Fibroblast of pulmonary artery (primary cell): Measurements from ENCODE around the gene VWCE.
"Not testable (repeated sequence)": the region's sequence is repeated elsewhere in the genome, so short reads cannot be mapped to it uniquely, and the experiment has no call there.

ENCODE experiments used
- DNase-seq: peaks from one replicate; pipeline ENCODE4 v3.0.0-alpha.2; 2010; ENCODE audit warnings: low read depth
- H3K4me3 ChIP-seq: replicated peaks from 2 replicates; pipeline ENCODE4 v1.5.1; 2011; ENCODE audit warnings: low read depth, mild to moderate bottlenecking, control low read depth, low read length, moderate library complexity
- TF ChIP-seq, protein P1 (sequence below): IDR thresholded peaks from 2 replicates; pipeline ENCODE4 v1.5.1; 2011; ENCODE audit warnings: mild to moderate bottlenecking, control low read depth, low read length, inconsistent platforms; ENCODE audit errors: missing control alignments

The VWCE gene

DNA sequence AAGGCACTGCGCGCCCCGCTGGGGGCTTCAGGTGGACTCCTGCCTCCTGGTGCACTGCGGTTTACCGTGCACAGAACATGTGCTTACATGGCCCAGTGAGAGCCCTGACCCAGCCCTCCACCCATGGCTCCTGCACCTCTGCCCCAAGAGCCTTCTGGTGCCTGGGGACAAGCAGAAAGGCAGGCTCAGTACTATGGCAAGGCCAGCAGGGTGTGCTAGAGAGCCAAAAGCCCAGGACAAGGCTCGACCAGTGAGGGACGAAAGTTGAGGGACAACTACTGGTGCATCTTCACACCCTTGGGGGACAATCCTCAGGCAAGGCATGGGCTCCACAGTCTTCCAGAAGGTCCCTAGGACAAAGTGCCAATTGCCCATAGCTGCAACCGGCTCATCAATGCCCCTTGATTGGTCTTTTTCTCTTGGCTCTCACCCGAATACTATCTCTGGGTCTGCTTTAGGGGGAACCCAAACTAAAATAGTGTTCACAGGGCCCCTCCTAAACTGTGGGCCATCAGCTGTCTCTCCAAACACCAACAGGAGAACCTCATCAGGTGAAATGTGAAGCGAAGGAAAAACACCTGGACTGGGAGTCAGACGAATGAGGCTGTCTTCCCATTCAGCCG lies 40.6 kb downstream of the VWCE start:
- no peak overlapping the region for H3K4me3 ChIP-seq
- TF ChIP-seq, protein P1, sequence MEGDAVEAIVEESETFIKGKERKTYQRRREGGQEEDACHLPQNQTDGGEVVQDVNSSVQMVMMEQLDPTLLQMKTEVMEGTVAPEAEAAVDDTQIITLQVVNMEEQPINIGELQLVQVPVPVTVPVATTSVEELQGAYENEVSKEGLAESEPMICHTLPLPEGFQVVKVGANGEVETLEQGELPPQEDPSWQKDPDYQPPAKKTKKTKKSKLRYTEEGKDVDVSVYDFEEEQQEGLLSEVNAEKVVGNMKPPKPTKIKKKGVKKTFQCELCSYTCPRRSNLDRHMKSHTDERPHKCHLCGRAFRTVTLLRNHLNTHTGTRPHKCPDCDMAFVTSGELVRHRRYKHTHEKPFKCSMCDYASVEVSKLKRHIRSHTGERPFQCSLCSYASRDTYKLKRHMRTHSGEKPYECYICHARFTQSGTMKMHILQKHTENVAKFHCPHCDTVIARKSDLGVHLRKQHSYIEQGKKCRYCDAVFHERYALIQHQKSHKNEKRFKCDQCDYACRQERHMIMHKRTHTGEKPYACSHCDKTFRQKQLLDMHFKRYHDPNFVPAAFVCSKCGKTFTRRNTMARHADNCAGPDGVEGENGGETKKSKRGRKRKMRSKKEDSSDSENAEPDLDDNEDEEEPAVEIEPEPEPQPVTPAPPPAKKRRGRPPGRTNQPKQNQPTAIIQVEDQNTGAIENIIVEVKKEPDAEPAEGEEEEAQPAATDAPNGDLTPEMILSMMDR = peak; percentile 99
- peak; percentile 73 for DNase-seq

DNA sequence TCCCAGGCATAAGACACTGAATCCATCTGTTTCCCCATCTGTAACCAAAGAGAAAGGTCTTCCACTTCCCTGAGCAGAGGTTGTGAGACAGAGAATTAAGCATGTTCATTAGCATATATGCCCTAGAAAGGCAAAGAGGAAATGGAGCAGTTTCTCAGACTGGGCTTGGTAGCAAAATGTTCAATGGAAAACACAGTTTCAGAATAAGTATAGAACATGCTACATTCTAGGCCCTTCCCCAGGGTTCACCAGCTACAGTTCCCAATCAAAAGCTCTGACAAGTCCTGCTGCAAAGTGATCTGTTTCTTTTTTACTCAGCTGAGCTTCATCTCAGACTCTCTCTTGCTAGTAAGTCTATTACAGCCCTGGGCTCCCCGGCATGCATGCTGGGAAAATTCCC lies 42.8 kb downstream of the VWCE start:
- H3K4me3 ChIP-seq, DNase-seq: not testable (repeated sequence)

DNA sequence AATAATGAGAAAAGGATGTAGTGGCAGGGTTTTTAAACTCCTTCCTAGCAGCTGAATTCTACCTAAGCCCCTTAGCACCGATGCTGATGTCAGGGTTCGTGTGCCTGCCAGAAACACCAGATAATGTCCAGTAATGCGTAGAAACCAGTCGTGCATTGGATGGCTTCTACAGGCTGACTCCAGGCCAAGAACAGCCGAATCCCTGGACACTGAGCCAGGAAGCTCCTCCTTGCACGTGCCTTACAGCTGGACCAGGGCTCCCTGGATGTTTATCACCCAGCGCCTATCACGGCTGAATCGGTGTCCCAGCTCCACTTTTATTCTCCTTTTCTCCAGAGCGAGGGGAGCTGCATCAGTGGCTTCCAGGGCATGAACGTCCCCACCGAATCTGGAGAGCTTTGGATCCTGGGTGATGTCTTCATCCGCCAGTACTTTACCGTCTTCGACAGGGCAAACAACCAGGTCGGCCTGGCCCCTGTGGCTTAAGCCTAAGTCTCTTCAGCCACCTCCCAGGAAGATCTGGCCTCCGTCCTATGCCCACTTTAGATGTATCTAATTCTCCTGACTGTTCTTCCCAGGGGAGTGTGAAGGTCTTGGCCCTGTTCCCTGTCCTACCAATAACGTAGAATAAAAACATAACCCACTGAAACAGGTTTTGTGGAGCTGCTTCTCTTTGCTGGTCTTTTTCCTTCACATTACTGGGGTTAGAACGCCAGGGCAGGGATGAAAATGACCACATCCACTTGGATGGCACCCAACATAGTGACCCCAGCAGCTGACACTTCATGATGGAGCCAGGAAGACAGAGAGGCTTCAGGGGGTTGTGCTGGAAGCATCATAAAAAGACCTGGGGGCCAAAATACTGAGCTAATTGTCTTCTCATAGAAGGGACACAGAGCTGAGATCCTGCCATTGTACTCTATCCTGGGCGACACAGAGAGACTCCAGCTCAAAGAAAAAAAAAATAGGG lies 44.0 kb downstream of the VWCE start:
- H3K4me3 ChIP-seq = not testable (repeated sequence)
- peak; percentile 39 for DNase-seq

DNA sequence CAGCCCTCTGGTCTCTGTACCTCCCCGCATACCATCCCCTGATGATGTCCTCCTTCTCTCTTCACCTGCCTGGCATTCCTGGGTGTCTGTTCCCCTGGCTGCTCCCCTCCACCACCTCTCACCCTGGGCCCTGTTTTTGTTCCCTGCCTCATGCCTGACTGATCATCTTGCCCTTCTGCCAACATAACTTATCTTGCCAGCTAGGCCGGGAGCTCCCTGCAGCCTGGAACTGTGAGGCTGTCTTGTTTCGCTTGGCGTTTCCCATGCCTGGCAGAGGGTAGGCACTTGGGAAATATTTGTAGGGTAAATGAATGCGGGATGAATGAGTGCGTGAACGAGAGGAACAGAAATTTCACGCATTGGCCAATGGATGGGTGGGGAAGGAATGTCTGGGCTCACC lies 45.9 kb downstream of the VWCE start:
- not testable (repeated sequence) for DNase-seq, H3K4me3 ChIP-seq

DNA sequence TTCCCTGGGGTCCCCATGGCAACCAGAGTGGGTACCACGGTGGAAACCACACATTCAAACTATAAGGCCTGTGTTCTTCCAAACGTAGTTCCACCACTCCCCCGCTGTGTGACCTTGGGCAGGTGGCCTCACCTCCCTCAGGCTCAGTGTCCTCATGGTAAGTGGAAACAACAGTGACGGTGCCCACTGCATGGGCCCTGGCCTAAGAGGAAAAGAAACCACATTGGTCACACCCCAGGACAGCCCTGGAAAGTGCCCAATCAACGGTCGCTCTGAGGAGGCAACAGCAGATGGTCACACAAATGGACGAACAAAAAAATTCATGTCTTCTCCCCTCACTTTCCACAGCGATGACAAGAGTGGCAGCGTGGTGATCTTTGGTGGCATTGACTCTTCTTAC lies 47.0 kb downstream of the VWCE start:
- DNase-seq, H3K4me3 ChIP-seq: not testable (repeated sequence)

DNA sequence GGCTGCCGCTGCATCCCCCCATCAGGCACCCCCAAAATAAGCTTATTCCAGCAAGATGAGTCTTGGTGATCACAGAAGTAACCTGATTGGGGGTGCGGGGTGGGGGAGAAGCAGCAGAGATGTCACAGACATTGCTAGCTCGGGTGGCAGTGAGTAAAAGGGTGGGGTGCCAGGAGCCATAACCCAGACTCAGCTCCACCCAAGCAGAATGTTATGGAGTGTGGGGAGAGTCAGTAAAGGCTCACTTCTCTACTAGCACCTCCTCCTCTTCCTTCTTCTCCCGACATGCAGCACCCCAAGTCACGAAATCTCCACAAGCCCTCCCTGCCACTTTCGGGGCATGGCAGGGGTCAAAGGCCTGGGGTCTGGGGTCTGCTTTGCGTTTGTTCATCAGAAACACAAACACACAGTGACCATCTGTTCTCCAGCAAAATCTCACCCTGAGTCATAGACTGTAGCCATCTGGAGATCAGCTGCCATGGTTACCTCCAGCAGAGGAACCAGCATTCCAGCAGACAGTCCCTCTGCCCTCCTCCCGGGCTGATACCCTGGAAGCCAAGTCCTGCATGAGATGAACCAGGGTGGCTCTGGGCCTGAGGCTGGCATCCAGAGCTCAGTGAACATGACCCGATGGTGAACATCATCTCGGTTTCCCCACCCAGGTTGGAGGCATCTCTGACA lies 49.7 kb downstream of the VWCE start:
- DNase-seq, H3K4me3 ChIP-seq: not testable (repeated sequence)

DNA sequence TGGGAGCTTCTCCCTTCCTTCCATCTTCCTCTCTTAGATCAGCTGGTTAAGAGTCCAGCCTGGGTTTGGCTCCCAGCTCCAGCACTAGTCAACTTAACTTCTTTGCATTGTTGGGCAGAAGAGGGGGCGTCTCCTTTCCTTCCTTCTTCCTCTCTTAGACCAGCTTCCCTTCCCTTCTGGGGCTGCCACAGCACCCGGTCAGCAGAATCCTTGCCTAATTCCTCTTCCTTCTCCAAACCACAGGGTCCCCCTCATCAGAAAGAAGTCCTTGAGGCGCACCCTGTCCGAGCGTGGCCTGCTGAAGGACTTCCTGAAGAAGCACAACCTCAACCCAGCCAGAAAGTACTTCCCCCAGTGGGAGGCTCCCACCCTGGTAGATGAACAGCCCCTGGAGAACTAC lies 53.6 kb downstream of the VWCE start:
- DNase-seq, H3K4me3 ChIP-seq: not testable (repeated sequence)

DNA sequence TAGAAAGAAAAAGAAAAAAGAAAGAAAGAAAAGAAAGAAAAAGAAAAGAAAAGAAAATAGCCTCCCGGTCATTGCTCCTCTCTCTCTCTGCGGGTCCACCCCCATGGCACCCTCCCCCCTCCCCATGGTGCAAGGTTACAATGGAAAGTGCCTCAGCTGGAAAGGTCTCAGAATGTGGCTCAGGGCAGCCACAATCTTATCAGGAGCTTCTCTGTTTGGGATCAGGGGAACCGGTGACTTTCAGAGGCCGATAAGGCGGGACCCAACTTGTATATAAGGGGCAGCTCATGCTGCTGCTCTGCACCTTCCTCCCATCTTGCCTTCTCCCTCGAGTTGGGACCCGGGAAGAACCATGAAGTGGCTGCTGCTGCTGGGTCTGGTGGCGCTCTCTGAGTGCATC lies 54.2 kb downstream of the VWCE start, which contains the start of gene PGA5:
Gene PGA5, plus strand, starts transcription at position 301 of the 400 bp plus-strand sequence. Its CDS starts 52 bp downstream, at position 353.
- not testable (repeated sequence) for DNase-seq, H3K4me3 ChIP-seq

DNA sequence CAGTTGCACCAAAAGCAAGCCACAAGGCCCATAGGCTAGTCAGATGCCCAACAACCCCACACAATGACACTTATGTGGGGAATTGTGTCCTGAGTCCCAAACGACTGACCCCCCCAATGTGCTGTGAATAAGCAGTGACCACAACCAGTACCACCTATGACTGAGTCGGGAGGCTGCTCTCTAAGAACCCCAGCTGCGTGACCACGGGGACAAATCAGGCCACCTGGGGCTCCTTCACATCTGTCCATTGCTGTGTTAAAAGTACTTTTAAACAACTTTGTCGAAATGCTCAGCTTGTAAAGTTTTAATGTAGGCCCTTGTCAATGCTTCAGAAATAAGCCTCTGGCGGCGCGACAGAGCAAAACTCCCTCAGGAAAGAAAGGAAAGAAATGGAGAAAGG lies 54.8 kb downstream of the VWCE start:
- DNase-seq, H3K4me3 ChIP-seq: not testable (repeated sequence)

DNA sequence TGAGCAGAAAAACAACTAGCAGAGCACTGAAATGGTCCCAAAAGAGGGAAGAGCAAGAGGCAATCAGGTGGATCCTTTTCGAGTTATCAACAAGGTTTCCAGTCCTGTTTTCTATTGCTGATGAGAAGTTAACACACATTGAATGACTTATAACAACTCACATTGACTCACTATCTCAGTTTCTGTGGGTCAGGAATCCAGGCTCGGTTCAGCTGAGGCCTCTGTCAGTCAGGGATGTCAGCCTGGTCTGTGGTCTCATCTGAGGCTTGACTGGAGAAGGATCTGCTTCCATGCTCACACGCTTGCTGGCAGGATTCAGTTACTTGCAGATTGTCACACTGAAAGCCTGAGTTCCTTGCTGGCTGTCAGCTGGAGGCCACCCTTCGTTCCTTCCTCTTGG lies 58.0 kb downstream of the VWCE start:
- DNase-seq, H3K4me3 ChIP-seq: not testable (repeated sequence)

DNA sequence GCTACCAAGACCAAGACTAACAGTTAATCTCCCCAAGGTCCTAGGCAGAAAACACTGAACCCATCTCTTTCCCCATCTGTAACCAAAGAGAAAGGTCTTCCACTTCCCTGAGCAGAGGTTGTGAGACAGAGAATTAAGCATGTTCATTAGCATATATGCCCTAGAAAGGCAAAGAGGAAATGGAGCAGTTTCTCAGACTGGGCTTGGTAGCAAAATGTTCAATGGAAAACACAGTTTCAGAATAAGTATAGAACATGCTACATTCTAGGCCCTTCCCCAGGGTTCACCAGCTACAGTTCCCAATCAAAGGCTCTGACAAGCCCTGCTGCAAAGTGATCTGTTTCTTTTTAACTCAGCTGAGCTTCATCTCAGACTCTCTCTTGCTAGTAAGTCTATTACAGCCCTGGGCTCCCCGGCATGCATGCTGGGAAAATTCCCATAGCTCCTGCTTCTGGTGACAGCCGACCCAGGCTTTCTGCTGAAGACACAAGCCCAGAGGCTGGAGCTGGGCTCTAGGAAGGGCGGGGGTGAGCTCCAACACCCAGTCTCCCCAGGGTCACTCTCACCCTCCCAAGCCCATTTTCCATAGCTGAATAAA lies 62.5 kb downstream of the VWCE start:
- DNase-seq, H3K4me3 ChIP-seq: not testable (repeated sequence)

DNA sequence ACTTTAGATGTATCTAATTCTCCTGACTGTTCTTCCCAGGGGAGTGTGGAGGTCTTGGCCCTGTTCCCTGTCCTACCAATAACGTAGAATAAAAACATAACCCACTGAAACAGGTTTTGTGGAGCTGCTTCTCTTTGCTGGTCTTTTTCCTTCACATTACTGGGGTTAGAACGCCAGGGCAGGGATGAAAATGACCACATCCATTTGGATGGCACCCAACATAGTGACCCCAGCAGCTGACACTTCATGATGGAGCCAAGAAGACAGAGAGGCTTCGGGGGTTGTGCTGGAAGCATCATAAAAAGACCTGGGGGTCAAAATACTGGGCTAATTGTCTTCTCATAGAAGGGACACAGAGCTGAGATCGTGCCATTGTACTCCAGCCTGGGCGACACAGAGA lies 63.5 kb downstream of the VWCE start:
- not testable (repeated sequence) for H3K4me3 ChIP-seq, DNase-seq

DNA sequence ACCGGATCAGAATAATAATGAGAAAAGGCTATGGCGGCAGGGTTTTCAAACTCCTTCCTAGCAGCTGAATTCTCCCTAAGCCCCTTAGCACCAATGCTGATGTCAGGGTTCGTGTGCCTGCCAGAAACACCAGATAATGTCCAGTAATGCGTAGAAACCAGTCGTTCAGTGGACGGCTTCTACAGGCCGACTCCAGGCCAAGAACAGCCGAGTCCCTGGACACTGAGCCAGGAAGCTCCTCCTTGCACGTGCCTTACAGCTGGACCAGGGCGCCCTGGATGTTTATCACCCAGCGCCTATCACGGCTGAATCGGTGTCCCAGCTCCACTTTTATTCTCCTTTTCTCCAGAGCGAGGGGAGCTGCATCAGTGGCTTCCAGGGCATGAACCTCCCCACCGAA lies 64.1 kb downstream of the VWCE start:
- not testable (repeated sequence) for DNase-seq

DNA sequence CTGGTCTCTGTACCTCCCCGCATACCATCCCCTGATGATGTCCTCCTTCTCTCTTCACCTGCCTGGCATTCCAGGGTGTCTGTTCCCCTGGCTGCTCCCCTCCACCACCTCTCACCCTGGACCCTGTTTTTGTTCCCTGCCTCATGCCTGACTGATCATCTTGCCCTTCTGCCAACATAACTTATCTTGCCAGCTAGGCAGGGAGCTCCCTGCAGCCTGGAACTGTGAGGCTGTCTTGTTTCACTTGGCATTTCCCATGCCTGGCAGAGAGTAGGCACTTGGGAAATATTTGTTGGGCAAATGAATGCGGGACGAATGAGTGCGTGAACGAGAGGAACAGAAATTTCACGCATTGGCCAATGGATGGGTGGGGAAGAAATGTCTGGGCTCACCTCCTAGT lies 65.7 kb downstream of the VWCE start:
- not testable (repeated sequence) for DNase-seq, H3K4me3 ChIP-seq

More for the DNA sequence above, 64.1 kb downstream of the VWCE start:
- not testable (repeated sequence) for H3K4me3 ChIP-seq

DNA sequence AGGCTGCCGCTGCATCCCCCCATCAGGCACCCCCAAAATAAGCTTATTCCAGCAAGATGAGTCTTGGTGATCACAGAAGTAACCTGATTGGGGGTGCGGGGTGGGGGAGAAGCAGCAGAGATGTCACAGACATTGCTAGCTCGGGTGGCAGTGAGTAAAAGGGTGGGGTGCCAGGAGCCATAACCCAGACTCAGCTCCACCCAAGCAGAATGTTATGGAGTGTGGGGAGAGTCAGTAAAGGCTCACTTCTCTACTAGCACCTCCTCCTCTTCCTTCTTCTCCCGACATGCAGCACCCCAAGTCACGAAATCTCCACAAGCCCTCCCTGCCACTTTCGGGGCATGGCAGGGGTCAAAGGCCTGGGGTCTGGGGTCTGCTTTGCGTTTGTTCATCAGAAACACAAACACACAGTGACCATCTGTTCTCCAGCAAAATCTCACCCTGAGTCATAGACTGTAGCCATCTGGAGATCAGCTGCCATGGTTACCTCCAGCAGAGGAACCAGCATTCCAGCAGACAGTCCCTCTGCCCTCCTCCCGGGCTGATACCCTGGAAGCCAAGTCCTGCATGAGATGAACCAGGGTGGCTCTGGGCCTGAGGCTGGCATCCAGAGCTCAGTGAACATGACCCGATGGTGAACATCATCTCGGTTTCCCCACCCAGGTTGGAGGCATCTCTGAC lies 68.5 kb downstream of the VWCE start:
- H3K4me3 ChIP-seq, DNase-seq: not testable (repeated sequence)

DNA sequence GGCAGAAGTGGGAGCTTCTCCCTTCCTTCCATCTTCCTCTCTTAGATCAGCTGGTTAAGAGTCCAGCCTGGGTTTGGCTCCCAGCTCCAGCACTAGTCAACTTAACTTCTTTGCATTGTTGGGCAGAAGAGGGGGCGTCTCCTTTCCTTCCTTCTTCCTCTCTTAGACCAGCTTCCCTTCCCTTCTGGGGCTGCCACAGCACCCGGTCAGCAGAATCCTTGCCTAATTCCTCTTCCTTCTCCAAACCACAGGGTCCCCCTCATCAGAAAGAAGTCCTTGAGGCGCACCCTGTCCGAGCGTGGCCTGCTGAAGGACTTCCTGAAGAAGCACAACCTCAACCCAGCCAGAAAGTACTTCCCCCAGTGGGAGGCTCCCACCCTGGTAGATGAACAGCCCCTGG lies 72.4 kb downstream of the VWCE start:
- DNase-seq, H3K4me3 ChIP-seq: not testable (repeated sequence)

DNA sequence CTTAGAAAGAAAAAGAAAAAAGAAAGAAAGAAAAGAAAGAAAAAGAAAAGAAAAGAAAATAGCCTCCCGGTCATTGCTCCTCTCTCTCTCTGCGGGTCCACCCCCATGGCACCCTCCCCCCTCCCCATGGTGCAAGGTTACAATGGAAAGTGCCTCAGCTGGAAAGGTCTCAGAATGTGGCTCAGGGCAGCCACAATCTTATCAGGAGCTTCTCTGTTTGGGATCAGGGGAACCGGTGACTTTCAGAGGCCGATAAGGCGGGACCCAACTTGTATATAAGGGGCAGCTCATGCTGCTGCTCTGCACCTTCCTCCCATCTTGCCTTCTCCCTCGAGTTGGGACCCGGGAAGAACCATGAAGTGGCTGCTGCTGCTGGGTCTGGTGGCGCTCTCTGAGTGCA lies 73.1 kb downstream of the VWCE start, which contains the start of gene PGA4:
Gene PGA4, plus strand, starts transcription at position 301 of the 400 bp plus-strand sequence. Its CDS starts 54 bp downstream, at position 355.
- DNase-seq, H3K4me3 ChIP-seq: not testable (repeated sequence)
